GM20431 (cell line): ENCODE data around the gene TEX9.

Experiments
- in situ Hi-C: fragments of 300-500 bp; cut with MseI, MboI; formaldehyde crosslinking; loops from one replicate; pipeline ENCODE4 v1.15.0; 2020; ENCODE audit warnings: low sequenced_read_pairs; ENCODE audit not compliant: unreplicated experiment

The TEX9 gene

GRCh38 chr15:56432304-56432703, 67.1 kb downstream of the TEX9 start:
- in situ Hi-C loops, result no loop called here

- in situ Hi-C loops, result no loop called here
Observed at GRCh38 chr15:56440214-56440770, 75.1 kb downstream of the TEX9 start.

- in situ Hi-C loops, result no loop called here
Observed at GRCh38 chr15:56442354-56442753, 77.1 kb downstream of the TEX9 start.

- in situ Hi-C loops, result no loop called here
Observed at GRCh38 chr15:56445746-56446145, 80.5 kb downstream of the TEX9 start.

GRCh38 chr15:56454836-56455235, 89.6 kb downstream of the TEX9 start:
- in situ Hi-C loops, result no loop called here

- in situ Hi-C loops, result no loop called here
Observed at GRCh38 chr15:56456229-56456628, 91.0 kb downstream of the TEX9 start.

GRCh38 chr15:56459096-56459495, 93.9 kb downstream of the TEX9 start:
- in situ Hi-C loops, result no loop called here

- in situ Hi-C loops, result no loop called here
Observed at GRCh38 chr15:56460071-56460470, 94.8 kb downstream of the TEX9 start.

GRCh38 chr15:56460947-56461346, 95.7 kb downstream of the TEX9 start:
- in situ Hi-C loops, result no loop called here

- in situ Hi-C loops, result no loop called here
Observed at GRCh38 chr15:56464893-56465520, 99.8 kb downstream of the TEX9 start, which contains the start of gene MNS1. Gene MNS1, minus strand, starts transcription at chr15:56465137. Its CDS starts 165 bp downstream, at chr15:56464972.

GRCh38 chr15:56467616-56468015, 102.4 kb downstream of the TEX9 start:
- in situ Hi-C loops, result no loop called here

GRCh38 chr15:56468401-56468800, 103.2 kb downstream of the TEX9 start:
- in situ Hi-C loops, result no loop called here

GRCh38 chr15:56469483-56469882, 104.3 kb downstream of the TEX9 start:
- in situ Hi-C loops, result no loop called here

GRCh38 chr15:56471440-56472069, 106.3 kb downstream of the TEX9 start:
- in situ Hi-C loops, result no loop called here

- in situ Hi-C loops, result no loop called here
Observed at GRCh38 chr15:56472278-56472677, 107.1 kb downstream of the TEX9 start.

- in situ Hi-C loops, result no loop called here
Observed at GRCh38 chr15:56473017-56473416, 107.8 kb downstream of the TEX9 start.

- in situ Hi-C loops, result loop anchor here (25.0 kb wide), 2 partner anchors 387 to 837 kb away; no protein-coding TSS in a partner anchor
Observed at GRCh38 chr15:56475351-56475750, 110.1 kb downstream of the TEX9 start.
